Adrenal gland (tissue), 12 donors: ENCODE results near the gene HNRNPM. TPM values are rescaled to one million over a fixed set of nuclear protein-coding genes. Genes with fewer than 3 reads are reported as not detected.

Experiments used
- DNase-seq, 7 donors: peaks; one replicate each; pipeline ENCODE4 v3.0.0-alpha.2; 2019 to 2020
- H3K27ac ChIP-seq, 5 donors: fragments of 200-600 bp; sonication (generic) in 4 of 5; 1 replicate in 3 of 5; 2 replicates in 2 of 5; pipeline versions ENCODE4 v1.5.1 to v1.8.0; 2016 to 2020; ENCODE audit warnings: mild to moderate bottlenecking in 1 of 5
- H3K27me3 ChIP-seq: fragments of 200-600 bp; 2 replicates; pipeline ENCODE4 v1.8.0; 2021
- H3K36me3 ChIP-seq, 2 donors: fragments of 200-600 bp; replicated peaks in 1 of 2; 1 replicate in 1 of 2; 2 replicates in 1 of 2; pipeline versions ENCODE4 v1.5.1 to v1.8.0; 2018 to 2022
- H3K4me1 ChIP-seq, 2 donors: fragments of 200-600 bp; replicated peaks in 1 of 2; 1 replicate in 1 of 2; 2 replicates in 1 of 2; pipeline versions ENCODE4 v1.5.1 to v1.8.0; 2018 to 2021
- H3K4me3 ChIP-seq, 4 donors: fragments of 200-600 bp; sonication (generic) in 3 of 4; one replicate each; pipeline ENCODE4 v1.5.1; 2016 to 2018
- H3K9me3 ChIP-seq, 3 donors: fragments of 200-600 bp; sonication (generic) in 1 of 3; replicated peaks in 1 of 3; 1 replicate in 2 of 3; 2 replicates in 1 of 3; pipeline versions ENCODE4 v1.5.1 to v1.8.0; 2016 to 2021
- POLR2A ChIP-seq, 2 donors: fragments of 450-650 bp; IDR thresholded peaks; one replicate each; pipeline ENCODE4 v1.6.1; 2017; ENCODE audit warnings: antibody characterized with exemption in 2 of 2, mild to moderate bottlenecking in 2 of 2, moderate library complexity in 1 of 2
- WGBS, 4 donors: extraction: QIAGEN DNeasy Blood & Tissue Kit in 2 of 4; methylation state at CpG; one replicate each; pipeline versions ENCODE4 v1.1.5 to v1.1.7; 2013 to 2017; 5-methylcytosine and 5-hydroxymethylcytosine counted together
- intact Hi-C, 2 donors: fragments of 100-400 bp; cut with DNase I; formaldehyde crosslinking; loops; one replicate each; pipeline versions ENCODE4 v1.14.1 to v1.15.0; 2022 to 2023
- polyA plus RNA-seq, 3 donors: library from polyadenylated mRNA; stranded (reverse); fragments of 200-250 nt in 2 of 3; fragments of 350-450 nt in 1 of 3; fragmentation: Illumina TruSeq in 1 of 3; extraction: RNeasy Lipid Tissue Mini Kit (QIAGEN cat#74804) in 1 of 3; gene quantifications; one replicate each; pipeline ENCODE4 v1.2.3, GENCODE V29; 2013 to 2014
- total RNA-seq, 9 donors: library from RNA; depleted of rRNA in 4 of 9; stranded (reverse); fragments of >200 nt in 4 of 9; fragments of 120-200 nt in 1 of 9; fragmentation: NEBNext Ultra II Directional in 1 of 9; extraction: Animal tissue kit (Norgen Biotek cat#: 25700) in 1 of 9; gene quantifications; one replicate each; pipeline versions ENCODE4 v1.1.0 to v1.2.4, GENCODE V29; 2013 to 2023
- TF ChIP-seq, protein P1 (sequence below), 6 experiments: fragments of 450-650 bp in 4 of 6; fragments of 200-600 bp in 2 of 6; sonication (generic) in 1 of 6; IDR thresholded peaks; 1 replicate in 5 of 6; 2 replicates in 1 of 6; pipeline versions ENCODE4 v1.5.1 to v1.8.0; 2016 to 2021; ENCODE audit warnings: antibody characterized with exemption in 6 of 6, mild to moderate bottlenecking in 2 of 6, moderate library complexity in 1 of 6
- donor health status: healthy with polysubstance abuse.
- donor health status: Bipolar disorder and iron deficiency.
- donor health status: DM: yes; HTN: yes; CAD: no.
- donor health status: DM: no; HTN: no; CAD: no.
- donor health status: DM: no; HTN: no; CAD: no.
- donor health status: DM: yes; HTN: yes; CAD: no.

HNRNPM gene
- total and polyA plus RNA-seq, 12 donors = 51.7 to 262 (median 77.4) TPM

DNA sequence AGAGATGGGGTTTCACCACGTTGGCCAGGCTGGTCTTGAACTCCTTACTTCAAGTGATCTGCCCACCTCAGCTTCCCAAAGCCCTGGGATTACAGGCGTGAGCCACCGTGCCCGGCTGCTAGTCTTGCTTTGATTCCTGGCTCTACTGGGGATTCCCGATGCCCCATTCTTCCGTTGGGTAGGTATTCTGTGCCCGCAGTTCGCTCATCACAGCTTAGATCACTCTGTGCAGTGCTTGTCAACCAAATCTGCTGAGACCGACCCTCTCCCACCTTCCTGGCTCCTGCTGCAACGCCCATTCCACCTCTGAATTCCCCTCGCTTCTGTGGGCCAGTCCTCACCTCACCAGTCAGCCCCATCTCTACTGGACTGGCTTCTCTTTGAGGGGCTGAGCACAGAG lies 73.8 kb downstream of the HNRNPM start:
- no peak for DNase-seq
- H3K27me3 ChIP-seq = no peaks in the 10 kb centered on the region
- H3K9me3 ChIP-seq = no peaks in the 10 kb centered on the region
- peaks cover 8 to 11% of the 10 kb centered on the region in 2 donors for H3K4me1 ChIP-seq
- no peaks in the 10 kb centered on the region for H3K36me3 ChIP-seq
- TF ChIP-seq, protein P1, sequence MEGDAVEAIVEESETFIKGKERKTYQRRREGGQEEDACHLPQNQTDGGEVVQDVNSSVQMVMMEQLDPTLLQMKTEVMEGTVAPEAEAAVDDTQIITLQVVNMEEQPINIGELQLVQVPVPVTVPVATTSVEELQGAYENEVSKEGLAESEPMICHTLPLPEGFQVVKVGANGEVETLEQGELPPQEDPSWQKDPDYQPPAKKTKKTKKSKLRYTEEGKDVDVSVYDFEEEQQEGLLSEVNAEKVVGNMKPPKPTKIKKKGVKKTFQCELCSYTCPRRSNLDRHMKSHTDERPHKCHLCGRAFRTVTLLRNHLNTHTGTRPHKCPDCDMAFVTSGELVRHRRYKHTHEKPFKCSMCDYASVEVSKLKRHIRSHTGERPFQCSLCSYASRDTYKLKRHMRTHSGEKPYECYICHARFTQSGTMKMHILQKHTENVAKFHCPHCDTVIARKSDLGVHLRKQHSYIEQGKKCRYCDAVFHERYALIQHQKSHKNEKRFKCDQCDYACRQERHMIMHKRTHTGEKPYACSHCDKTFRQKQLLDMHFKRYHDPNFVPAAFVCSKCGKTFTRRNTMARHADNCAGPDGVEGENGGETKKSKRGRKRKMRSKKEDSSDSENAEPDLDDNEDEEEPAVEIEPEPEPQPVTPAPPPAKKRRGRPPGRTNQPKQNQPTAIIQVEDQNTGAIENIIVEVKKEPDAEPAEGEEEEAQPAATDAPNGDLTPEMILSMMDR (IDR thresholded peaks at IDR 0.05) = no peak
- TF ChIP-seq POLR2A (IDR thresholded peaks at IDR 0.05) = no peak
- H3K27ac ChIP-seq = peak overlapping the region in 2 of 5 donors; percentile 67 to 79
- 86 to 93% (median 90%) methylated on average over 10 to 11 of the region's 11 CpGs for WGBS, 4 donors
- intact Hi-C loops = no loop called here
- H3K4me3 ChIP-seq = no peak overlapping the region

DNA sequence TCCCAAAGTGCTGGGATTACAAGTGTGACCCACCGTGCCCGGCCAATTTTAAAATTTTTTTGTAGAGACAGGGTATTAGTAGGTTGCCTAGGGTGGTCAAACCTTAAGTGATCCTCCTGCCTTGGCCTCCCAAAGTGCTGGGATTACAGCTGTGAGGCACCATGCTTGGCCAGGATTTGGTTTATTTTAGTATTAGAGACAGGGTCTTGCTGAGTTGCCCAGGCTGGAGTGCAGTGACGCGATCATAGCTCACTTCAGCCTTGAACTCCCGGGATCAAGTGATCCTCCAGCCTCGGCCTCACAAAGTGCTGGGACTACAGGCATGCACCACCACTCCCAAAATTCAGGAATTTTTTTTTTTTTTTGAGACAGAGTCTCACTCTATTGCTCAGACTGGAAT lies 74.6 kb downstream of the HNRNPM start:
- peaks cover 7 to 9% of the 10 kb centered on the region in 2 donors for H3K4me1 ChIP-seq
- intact Hi-C loops = no loop called here
- no peak overlapping the region for H3K27ac ChIP-seq
- H3K4me3 ChIP-seq = no peak overlapping the region
- no peaks in the 10 kb centered on the region for H3K9me3 ChIP-seq
- WGBS, 4 donors = 85 to 96% (median 89%) methylated on average over 6 of the region's 6 CpGs
- no peak for DNase-seq
- no peak for TF ChIP-seq POLR2A (IDR thresholded peaks at IDR 0.05)
- TF ChIP-seq, protein P1 (IDR thresholded peaks at IDR 0.05) = no peak
- H3K27me3 ChIP-seq = no peaks in the 10 kb centered on the region
- H3K36me3 ChIP-seq = no peaks in the 10 kb centered on the region

DNA sequence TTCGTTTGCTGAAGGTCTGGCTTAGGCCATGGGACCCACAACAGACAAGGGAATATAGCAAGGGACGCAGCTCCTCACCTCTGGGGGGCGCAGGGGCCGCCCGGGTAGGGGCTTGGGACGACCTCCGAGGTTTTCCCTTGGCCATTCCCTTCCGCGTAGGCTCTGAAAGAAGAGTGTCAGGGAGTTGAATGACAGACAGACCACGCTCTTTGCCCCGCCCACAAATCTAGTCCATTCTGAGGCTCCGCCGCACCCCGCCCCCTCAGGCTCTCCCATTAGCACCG lies 80.6 kb downstream of the HNRNPM start:
- DNase-seq = no peak
- peak in 1 of 2 donors; percentile 49 for TF ChIP-seq POLR2A (IDR thresholded peaks at IDR 0.05)
- TF ChIP-seq, protein P1 (IDR thresholded peaks at IDR 0.05) = peak in 3 of 6 experiments; percentile 3 to 11 (median 10)
- no peaks in the 10 kb centered on the region for H3K9me3 ChIP-seq
- intact Hi-C loops = no loop called here
- peak overlapping the region in 2 of 4 donors; percentile 32 to 79 for H3K4me3 ChIP-seq
- H3K36me3 ChIP-seq = peaks cover 0 to 8% of the 10 kb centered on the region in 2 donors
- no peaks in the 10 kb centered on the region for H3K27me3 ChIP-seq
- WGBS, 4 donors = 7 to 25% (median 19%) methylated on average over 12 to 15 of the region's 15 CpGs
- peak overlapping the region; percentile 55 to 87 (median 75) for H3K27ac ChIP-seq
- peaks cover 0 to 6% of the 10 kb centered on the region in 2 donors for H3K4me1 ChIP-seq

DNA sequence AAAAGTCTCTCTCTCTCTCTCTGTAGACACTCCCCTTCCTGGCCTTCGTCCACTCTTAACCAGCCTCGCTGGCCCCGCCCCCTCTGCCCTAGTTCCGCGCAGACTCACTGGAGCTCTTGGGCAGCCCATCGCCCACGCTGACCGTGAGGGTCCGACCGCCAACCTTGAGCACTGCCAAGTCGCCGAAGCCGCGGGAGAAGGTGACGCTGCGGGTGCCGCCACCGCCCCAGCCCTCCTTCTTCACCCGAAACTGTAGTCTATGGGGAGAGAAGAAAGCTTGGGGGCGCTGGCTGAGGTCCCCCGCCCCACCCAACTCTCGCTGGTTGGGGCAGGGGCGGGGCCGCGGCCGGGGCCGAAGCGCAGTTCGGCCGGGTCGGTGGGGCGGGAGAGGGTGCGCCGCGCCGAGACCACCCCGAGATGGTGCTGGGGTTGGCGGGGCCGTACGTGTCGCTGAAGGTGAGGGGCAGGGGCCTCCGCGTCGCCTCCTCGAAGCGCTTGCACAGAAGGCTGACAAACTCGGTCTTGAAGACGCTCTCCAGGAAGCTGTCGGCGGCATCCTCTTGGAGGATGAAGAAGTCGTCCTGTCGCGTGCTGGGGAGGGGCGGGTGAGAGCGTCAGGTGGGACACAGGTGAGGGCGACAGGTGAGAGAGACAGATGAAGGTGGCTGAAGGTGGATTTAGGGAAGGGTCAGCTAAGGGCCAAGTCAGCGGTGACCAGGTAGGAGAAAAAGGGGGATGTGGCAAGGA lies 81.7 kb downstream of the HNRNPM start:
- peak; percentile 91 to 95 (median 93) for DNase-seq
- H3K4me1 ChIP-seq = peaks cover 0 to 6% of the 10 kb centered on the region in 2 donors
- H3K27me3 ChIP-seq = no peaks in the 10 kb centered on the region
- 16 to 37% (median 18%) methylated on average over 24 to 57 of the region's 57 CpGs for WGBS, 4 donors
- TF ChIP-seq, protein P1 (IDR thresholded peaks at IDR 0.05) = no peak
- TF ChIP-seq POLR2A (IDR thresholded peaks at IDR 0.05) = peak; percentile 0 to 18
- intact Hi-C loops = no loop called here
- peaks cover 0 to 8% of the 10 kb centered on the region in 2 donors for H3K36me3 ChIP-seq
- H3K4me3 ChIP-seq = peak overlapping the region in 3 of 4 donors; percentile 20 to 87 (median 79)
- peak overlapping the region; percentile 23 to 95 (median 82) for H3K27ac ChIP-seq
- no peaks in the 10 kb centered on the region for H3K9me3 ChIP-seq
